Measurements from ENCODE around the gene DCUN1D3. TPM values are rescaled to one million over a fixed set of nuclear protein-coding genes. Genes with fewer than 3 reads are reported as not detected.

The DCUN1D3 gene
- total and polyA plus RNA-seq, 2 donors (not counting 3 experiments of a cell fraction or from before 2014, with no cell fraction given) = 10.4 to 35.0 TPM

DNA sequence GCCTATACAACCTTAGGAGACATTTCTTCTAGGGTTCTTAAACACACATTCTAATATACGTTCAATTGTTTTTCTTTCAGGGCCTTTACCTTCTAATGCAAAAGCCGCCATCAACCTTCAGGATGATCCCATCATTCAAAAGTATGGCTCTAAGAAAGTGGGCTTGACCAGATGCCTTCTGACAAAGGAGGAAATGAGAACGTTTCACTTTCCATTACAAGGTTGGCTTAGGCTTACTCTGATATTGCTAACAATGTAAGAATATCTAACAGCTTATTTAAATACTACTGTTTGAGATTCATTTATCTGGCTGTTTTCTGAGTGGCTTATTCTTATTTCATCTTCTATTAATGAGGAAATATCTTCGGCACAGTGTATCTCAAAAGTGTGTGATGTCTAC, 78.5 kb downstream of the DCUN1D3 start:
- TF ChIP-seq JUN (IDR thresholded peaks at IDR 0.05; ENCODE audit: borderline replicate concordance, insufficient read depth, insufficient read length, low read depth) (no peak), POLR2A (IDR thresholded peaks at IDR 0.05; ENCODE audit: low read depth, low read length) (no peak), GATA2 (IDR thresholded peaks at IDR 0.05; ENCODE audit: insufficient read depth, insufficient read length, low read depth, low read length) (no peak), FOS (IDR thresholded peaks at IDR 0.05; ENCODE audit: borderline replicate concordance, insufficient read depth, low read length) (no peak), POLR2AphosphoS5 (IDR thresholded peaks at IDR 0.05; ENCODE audit: insufficient read depth, low read depth, low read length) (no peak), EZH2 (IDR thresholded peaks at IDR 0.05; ENCODE audit: borderline replicate concordance, low read depth, low read length, severe bottlenecking) (no peak), MYC (IDR thresholded peaks at IDR 0.05; ENCODE audit: low read depth, low read length) (no peak)
- TF ChIP-seq, protein P1, sequence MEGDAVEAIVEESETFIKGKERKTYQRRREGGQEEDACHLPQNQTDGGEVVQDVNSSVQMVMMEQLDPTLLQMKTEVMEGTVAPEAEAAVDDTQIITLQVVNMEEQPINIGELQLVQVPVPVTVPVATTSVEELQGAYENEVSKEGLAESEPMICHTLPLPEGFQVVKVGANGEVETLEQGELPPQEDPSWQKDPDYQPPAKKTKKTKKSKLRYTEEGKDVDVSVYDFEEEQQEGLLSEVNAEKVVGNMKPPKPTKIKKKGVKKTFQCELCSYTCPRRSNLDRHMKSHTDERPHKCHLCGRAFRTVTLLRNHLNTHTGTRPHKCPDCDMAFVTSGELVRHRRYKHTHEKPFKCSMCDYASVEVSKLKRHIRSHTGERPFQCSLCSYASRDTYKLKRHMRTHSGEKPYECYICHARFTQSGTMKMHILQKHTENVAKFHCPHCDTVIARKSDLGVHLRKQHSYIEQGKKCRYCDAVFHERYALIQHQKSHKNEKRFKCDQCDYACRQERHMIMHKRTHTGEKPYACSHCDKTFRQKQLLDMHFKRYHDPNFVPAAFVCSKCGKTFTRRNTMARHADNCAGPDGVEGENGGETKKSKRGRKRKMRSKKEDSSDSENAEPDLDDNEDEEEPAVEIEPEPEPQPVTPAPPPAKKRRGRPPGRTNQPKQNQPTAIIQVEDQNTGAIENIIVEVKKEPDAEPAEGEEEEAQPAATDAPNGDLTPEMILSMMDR (IDR thresholded peaks at IDR 0.05; ENCODE audit: extremely low read depth in 1 of 2, insufficient read depth in 1 of 2, low read depth in 1 of 2, low read length in 2 of 2) = no peak
- TF ChIP-seq, protein P2, sequence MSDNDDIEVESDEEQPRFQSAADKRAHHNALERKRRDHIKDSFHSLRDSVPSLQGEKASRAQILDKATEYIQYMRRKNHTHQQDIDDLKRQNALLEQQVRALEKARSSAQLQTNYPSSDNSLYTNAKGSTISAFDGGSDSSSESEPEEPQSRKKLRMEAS (IDR thresholded peaks at IDR 0.05; ENCODE audit: insufficient read depth, insufficient read length) = no peak
- Histone ChIP-seq H3K27ac (ENCODE audit: insufficient read depth, low read depth, low read length) (no peak overlapping the region), H3K4me3 (replicated peaks in 1 of 3; ENCODE audit: insufficient read depth in 1 of 3, low read depth in 1 of 3, low read length in 3 of 3) (no peak overlapping the region), H3K9me1 (replicated peaks; ENCODE audit: control insufficient read depth, extremely low read depth, insufficient read depth, low read length) (no peaks in the 10 kb centered on the region), H3K27me3 (ENCODE audit: control insufficient read depth in 2 of 2, insufficient read depth in 2 of 2, low read length in 2 of 2) (no peaks in the 10 kb centered on the region), H3K36me3 (ENCODE audit: control insufficient read depth in 2 of 2, extremely low read depth in 1 of 2, insufficient read depth in 2 of 2, low read length in 2 of 2) (peaks cover 4 to 6% of the 10 kb centered on the region in 2 experiments), H4K20me1 (replicated peaks; ENCODE audit: control insufficient read depth, extremely low read depth, insufficient read depth, low read length) (no peaks in the 10 kb centered on the region), H2AFZ (ENCODE audit: low read depth, low read length) (no peak overlapping the region), H3K4me2 (ENCODE audit: insufficient read depth, low read length) (no peak overlapping the region), H3K9ac (replicated peaks; ENCODE audit: extremely low read depth, insufficient read depth, low read length) (no peak overlapping the region), H3K9me3 (replicated peaks; ENCODE audit: control insufficient read depth, insufficient read depth, low read length) (no peaks in the 10 kb centered on the region), H3K4me1 (ENCODE audit: control insufficient read depth, extremely low read depth, insufficient read depth, low read length) (no peaks in the 10 kb centered on the region), H3K79me2 (ENCODE audit: control insufficient read depth, insufficient read depth, low read length) (no peaks in the 10 kb centered on the region)
- DNase-seq (ENCODE audit: low read depth, low spot score) (no peak), FAIRE-seq (no peak)
- dilution Hi-C loops (cut with MboI; ENCODE audit: extremely low pct_ligation_motif_present, low sequenced_read_pairs) = no loop called here
- intact Hi-C loops (cut with micrococcal nuclease) = no loop called here
- ChIA-PET POLR2A (interaction anchor here (0.6 kb wide), 1 partner anchor 51 kb away, joined by 4 read pairs; no protein-coding TSS in a partner anchor), CTCF (no interaction called here)
- BruUV-seq (replicated peaks) = no TSS peak

Measured in endothelial cell of umbilical vein (primary cell).